Measurements from ENCODE around the gene TEX264.
"Not testable (repeated sequence)": the region's sequence is repeated elsewhere in the genome, so short reads cannot be mapped to it uniquely, and the experiment has no call there.

TEX264 gene

GRCh38 chr3:51642462-51642861, 28.6 kb upstream of the TEX264 start:
- TF ChIP-seq, protein P1, sequence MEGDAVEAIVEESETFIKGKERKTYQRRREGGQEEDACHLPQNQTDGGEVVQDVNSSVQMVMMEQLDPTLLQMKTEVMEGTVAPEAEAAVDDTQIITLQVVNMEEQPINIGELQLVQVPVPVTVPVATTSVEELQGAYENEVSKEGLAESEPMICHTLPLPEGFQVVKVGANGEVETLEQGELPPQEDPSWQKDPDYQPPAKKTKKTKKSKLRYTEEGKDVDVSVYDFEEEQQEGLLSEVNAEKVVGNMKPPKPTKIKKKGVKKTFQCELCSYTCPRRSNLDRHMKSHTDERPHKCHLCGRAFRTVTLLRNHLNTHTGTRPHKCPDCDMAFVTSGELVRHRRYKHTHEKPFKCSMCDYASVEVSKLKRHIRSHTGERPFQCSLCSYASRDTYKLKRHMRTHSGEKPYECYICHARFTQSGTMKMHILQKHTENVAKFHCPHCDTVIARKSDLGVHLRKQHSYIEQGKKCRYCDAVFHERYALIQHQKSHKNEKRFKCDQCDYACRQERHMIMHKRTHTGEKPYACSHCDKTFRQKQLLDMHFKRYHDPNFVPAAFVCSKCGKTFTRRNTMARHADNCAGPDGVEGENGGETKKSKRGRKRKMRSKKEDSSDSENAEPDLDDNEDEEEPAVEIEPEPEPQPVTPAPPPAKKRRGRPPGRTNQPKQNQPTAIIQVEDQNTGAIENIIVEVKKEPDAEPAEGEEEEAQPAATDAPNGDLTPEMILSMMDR (IDR thresholded peaks at IDR 0.05; ENCODE audit: low read depth, low read length) = peak; percentile 16
- no peak for DNase-seq (ENCODE audit: extremely low read depth, low read depth)

DNA sequence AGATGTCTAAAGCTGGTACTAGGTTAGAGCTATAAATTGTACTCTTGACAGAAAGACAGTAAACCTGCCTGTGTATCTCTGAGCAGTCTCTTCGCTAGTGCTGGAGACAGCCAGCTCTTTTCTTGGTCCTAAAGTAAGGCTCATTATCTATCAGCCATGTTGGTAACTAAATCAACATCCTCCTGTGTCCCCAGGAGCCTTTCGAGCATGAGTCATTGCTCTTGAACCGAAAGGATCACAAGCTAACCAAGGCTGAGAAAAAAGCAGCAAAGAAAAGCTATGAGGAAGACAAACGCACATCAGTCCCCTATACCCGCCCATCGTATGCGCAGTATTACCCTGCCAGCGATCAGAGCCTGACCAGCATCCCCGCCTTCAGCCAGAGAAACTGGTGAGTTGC, 25.0 kb upstream of the TEX264 start:
- TF ChIP-seq, protein P1 (IDR thresholded peaks at IDR 0.05; ENCODE audit: low read depth, low read length) = no peak
- DNase-seq (ENCODE audit: extremely low read depth, low read depth) = no peak

- not testable (repeated sequence) for DNase-seq (ENCODE audit: extremely low read depth, low read depth)
Observed at GRCh38 chr3:51652103-51652502, 18.9 kb upstream of the TEX264 start.

DNA sequence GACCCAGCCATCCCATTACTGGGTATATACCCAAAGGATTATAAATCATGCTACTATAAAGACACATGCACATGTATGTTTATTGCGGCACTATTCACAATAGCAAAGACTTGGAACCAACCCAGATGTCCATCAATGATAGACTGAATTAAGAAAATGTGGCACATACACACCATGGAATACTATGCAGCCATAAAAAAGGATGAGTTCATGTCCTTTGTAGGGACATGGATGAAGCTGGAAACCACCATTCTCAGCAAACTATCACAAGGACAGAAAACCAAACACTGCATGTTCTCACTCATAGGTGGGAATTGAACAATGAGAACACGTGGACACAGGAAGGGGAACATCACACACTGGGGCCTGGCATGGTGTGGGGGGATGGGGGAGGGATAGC, 17.6 kb upstream of the TEX264 start:
- DNase-seq (ENCODE audit: extremely low read depth, low read depth) = not testable (repeated sequence)

- TF ChIP-seq, protein P1 (IDR thresholded peaks at IDR 0.05; ENCODE audit: low read depth, low read length) = no peak
- DNase-seq (ENCODE audit: extremely low read depth, low read depth) = no peak
Observed at GRCh38 chr3:51657234-51657633, 13.8 kb upstream of the TEX264 start.

GRCh38 chr3:51659942-51660341, 11.1 kb upstream of the TEX264 start:
- TF ChIP-seq, protein P1 (IDR thresholded peaks at IDR 0.05; ENCODE audit: low read depth, low read length) = no peak
- DNase-seq (ENCODE audit: extremely low read depth, low read depth) = no peak

DNA sequence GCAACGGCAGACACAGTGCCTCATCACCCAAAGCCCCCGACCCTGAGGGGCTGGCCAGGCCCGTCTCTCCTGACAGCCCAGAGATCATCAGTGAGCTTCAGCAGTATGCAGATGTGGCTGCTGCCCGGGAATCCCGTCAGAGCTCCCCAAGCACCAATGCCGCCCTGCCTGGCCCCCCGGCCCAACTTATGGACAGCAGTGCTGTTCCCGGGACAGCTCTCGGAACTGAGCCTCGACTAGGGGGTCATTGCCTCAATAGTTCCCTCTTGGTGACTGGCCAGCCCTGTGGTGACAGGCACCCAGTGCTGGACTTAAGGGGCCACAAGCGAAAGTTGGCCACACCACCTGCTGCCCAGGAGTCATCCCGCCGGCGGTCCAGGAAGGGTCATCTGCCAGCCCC, 8.6 kb upstream of the TEX264 start:
- DNase-seq (ENCODE audit: extremely low read depth, low read depth) = no peak
- TF ChIP-seq, protein P1 (IDR thresholded peaks at IDR 0.05; ENCODE audit: low read depth, low read length) = no peak

- TF ChIP-seq, protein P1 (IDR thresholded peaks at IDR 0.05; ENCODE audit: low read depth, low read length) = no peak
- DNase-seq (ENCODE audit: extremely low read depth, low read depth) = no peak
Observed at GRCh38 chr3:51668756-51669155, 2.3 kb upstream of the TEX264 start.
